Stromal cell of bone marrow (primary cell): ENCODE measurements around the gene IMPA2.
"Not testable (repeated sequence)": the region's sequence is repeated elsewhere in the genome, so short reads cannot be mapped to it uniquely, and the experiment has no call there.

Experiments used
- DNase-seq: peaks from one replicate; pipeline ENCODE4 v3.0.0-alpha.2; 2012; ENCODE audit warnings: low read depth

Gene IMPA2

GRCh38 chr18:12076424-12077140 lies 95.3 kb downstream of the IMPA2 start:
- DNase-seq = no peak

DNA sequence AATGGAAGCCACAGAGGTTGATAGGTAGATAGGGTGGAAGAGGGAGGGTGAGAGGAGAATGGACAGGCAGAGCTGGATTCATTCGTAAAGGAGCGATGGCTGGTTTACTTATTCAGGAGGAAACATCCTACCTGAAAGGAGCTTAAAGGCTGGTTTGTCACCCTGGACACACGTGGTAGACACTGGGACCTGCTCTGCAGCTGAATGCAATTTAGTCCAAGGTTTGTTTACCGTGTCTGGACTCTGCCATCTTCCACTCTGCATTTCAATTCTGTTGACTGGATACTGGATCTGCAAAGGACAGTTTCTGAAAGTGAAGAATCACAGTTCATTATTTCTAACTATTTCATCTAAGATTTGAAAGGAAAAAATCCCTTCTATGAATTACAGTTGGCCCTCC lies 96.7 kb downstream of the IMPA2 start:
- not testable (repeated sequence) for DNase-seq

GRCh38 chr18:12079491-12080237 lies 98.4 kb downstream of the IMPA2 start:
- DNase-seq = peak; percentile 56
